Measurements from ENCODE around the gene AVEN.

The AVEN gene

GRCh38 chr15:33913459-33913858, 125.5 kb downstream of the AVEN start:
- no peak for DNase-seq (ENCODE audit: low spot score)

GRCh38 chr15:33912326-33912725, 126.7 kb downstream of the AVEN start:
- DNase-seq (ENCODE audit: low spot score) = no peak

GRCh38 chr15:33910741-33911140, 128.3 kb downstream of the AVEN start:
- DNase-seq (ENCODE audit: low spot score) = no peak

GRCh38 chr15:33908406-33908805, 130.6 kb downstream of the AVEN start:
- DNase-seq (ENCODE audit: low spot score) = no peak

- no peak for DNase-seq (ENCODE audit: low spot score)
Measured at GRCh38 chr15:33907326-33907725, 131.7 kb downstream of the AVEN start.

- DNase-seq (ENCODE audit: low spot score) = no peak
Measured at GRCh38 chr15:33903661-33904060, 135.3 kb downstream of the AVEN start.

GRCh38 chr15:33902043-33902442, 137.0 kb downstream of the AVEN start:
- no peak for DNase-seq (ENCODE audit: low spot score)

- no peak for DNase-seq (ENCODE audit: low spot score)
Measured at GRCh38 chr15:33894193-33894592, 144.8 kb downstream of the AVEN start.

GRCh38 chr15:33888176-33888575, 150.8 kb downstream of the AVEN start:
- no peak for DNase-seq (ENCODE audit: low spot score)

- no peak for DNase-seq (ENCODE audit: low spot score)
Measured at GRCh38 chr15:33882921-33883320, 156.1 kb downstream of the AVEN start.

GRCh38 chr15:33874156-33874555, 164.8 kb downstream of the AVEN start:
- no peak for DNase-seq (ENCODE audit: low spot score)

GRCh38 chr15:33872416-33873106, 166.4 kb downstream of the AVEN start:
- DNase-seq (ENCODE audit: low spot score) = no peak

- no peak for DNase-seq (ENCODE audit: low spot score)
Measured at GRCh38 chr15:33871980-33872379, 167.0 kb downstream of the AVEN start.

GRCh38 chr15:33866101-33866737, 172.8 kb downstream of the AVEN start:
- no peak for DNase-seq (ENCODE audit: low spot score)

GRCh38 chr15:33865416-33865815, 173.6 kb downstream of the AVEN start:
- no peak for DNase-seq (ENCODE audit: low spot score)

- DNase-seq (ENCODE audit: low spot score) = no peak
Measured at GRCh38 chr15:33864360-33865075, 174.5 kb downstream of the AVEN start.

GRCh38 chr15:33860754-33861153, 178.2 kb downstream of the AVEN start:
- DNase-seq (ENCODE audit: low spot score) = no peak

- no peak for DNase-seq (ENCODE audit: low spot score)
Measured at GRCh38 chr15:33859992-33860545, 178.9 kb downstream of the AVEN start.

- no peak for DNase-seq (ENCODE audit: low spot score)
Measured at GRCh38 chr15:33858836-33859235, 180.2 kb downstream of the AVEN start.

- DNase-seq (ENCODE audit: low spot score) = no peak
Measured at GRCh38 chr15:33857726-33858125, 181.3 kb downstream of the AVEN start.

- no peak for DNase-seq (ENCODE audit: low spot score)
Measured at GRCh38 chr15:33852570-33852969, 186.4 kb downstream of the AVEN start.

GRCh38 chr15:33852094-33852493, 186.9 kb downstream of the AVEN start:
- DNase-seq (ENCODE audit: low spot score) = no peak

- DNase-seq (ENCODE audit: low spot score) = no peak
Measured at GRCh38 chr15:33851079-33851478, 187.9 kb downstream of the AVEN start.

Data from CD4-positive, alpha-beta T cell treated with Interleukin-2 at 100 ng/mL for 4 hours (primary cell).